ENCODE results near the gene B3GNT4. TPM values are rescaled to one million over a fixed set of nuclear protein-coding genes. Genes with fewer than 3 reads are reported as not detected.

Gene B3GNT4
- total and polyA plus RNA-seq, 2 donors (not counting 1 experiment from before 2014, with no cell fraction given): not detected

DNA sequence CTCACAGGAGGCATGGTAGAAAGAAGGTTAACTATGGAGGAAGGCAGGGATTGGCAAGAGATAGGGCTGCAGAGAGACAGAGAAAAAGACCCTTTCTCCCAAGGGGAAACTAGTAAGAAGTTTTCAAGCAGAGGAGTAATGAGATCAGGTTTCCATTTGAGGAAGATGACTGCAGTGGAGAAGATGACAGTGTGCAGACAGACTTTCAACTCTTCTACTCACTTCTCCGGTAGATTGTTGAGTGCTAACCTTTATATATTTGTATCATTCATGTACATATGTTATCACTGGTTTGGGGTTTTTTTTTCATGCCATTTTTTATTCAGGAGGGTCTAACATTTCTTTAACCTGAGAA, 5.9 kb upstream of the B3GNT4 start:
- no peak for DNase-seq
- H3K4me3 ChIP-seq (ENCODE audit: control extremely low read depth in 1 of 5, extremely low read depth in 1 of 5, insufficient read depth in 1 of 5, low read depth in 2 of 5, low read length in 4 of 5): no peak overlapping the region
- no peaks in the 10 kb centered on the region for H4K20me1 ChIP-seq (ENCODE audit: control insufficient read depth, insufficient read depth, low read length, poor library complexity, severe bottlenecking)
- no peak overlapping the region for H3K9ac ChIP-seq (ENCODE audit: low read length)
- H3K4me1 ChIP-seq (ENCODE audit: control insufficient read depth in 2 of 2, insufficient read depth in 2 of 2, low read length in 2 of 2): peaks cover 1 to 3% of the 10 kb centered on the region in 2 donors
- Mint-ChIP-seq H3K27me3 (peaks cover 34% of the 10 kb centered on the region), H3K4me3 (no peak overlapping the region), H3K9me3 (ENCODE audit: insufficient read depth) (no peaks in the 10 kb centered on the region), H3K27ac (no peak overlapping the region), H3K4me1 (peaks cover 1% of the 10 kb centered on the region)
- peaks cover 0 to 29% (median 17%) of the 10 kb centered on the region in 4 experiments for H3K27me3 ChIP-seq (replicated peaks in 1 of 4; ENCODE audit: control extremely low read depth in 1 of 4, control insufficient read depth in 3 of 4, insufficient read depth in 4 of 4, low read length in 3 of 4)
- intact Hi-C loops (cut with micrococcal nuclease): no loop called here
- no peaks in the 10 kb centered on the region for H3K36me3 ChIP-seq (replicated peaks in 1 of 2; ENCODE audit: control extremely low read depth in 1 of 2, control insufficient read depth in 1 of 2, extremely low read depth in 1 of 2, insufficient read depth in 2 of 2, low read length in 1 of 2)
- H3K4me2 ChIP-seq (replicated peaks; ENCODE audit: low read depth, low read length, poor library complexity, severe bottlenecking): no peak overlapping the region
- no peak overlapping the region for H2AFZ ChIP-seq (ENCODE audit: insufficient read depth, low read depth, low read length, poor library complexity, severe bottlenecking)
- peaks cover 0 to 16% (median 0%) of the 10 kb centered on the region in 3 donors for H3K9me3 ChIP-seq (ENCODE audit: control extremely low read depth in 1 of 3, control insufficient read depth in 2 of 3, insufficient read depth in 1 of 3, low read length in 2 of 3)
- ChIA-PET CTCF (no interaction called here), POLR2A (no interaction called here)
- ATAC-seq (ENCODE audit: low read depth): no peak
- H3K79me2 ChIP-seq (ENCODE audit: control insufficient read depth, insufficient read depth, low read length): no peaks in the 10 kb centered on the region
- WGBS (ENCODE audit: insufficient coverage): no CpG with 5 or more reads among the region's 1 CpG
- no peak overlapping the region for H3K27ac ChIP-seq (ENCODE audit: low read length in 2 of 2)
- TF ChIP-seq, protein P1, sequence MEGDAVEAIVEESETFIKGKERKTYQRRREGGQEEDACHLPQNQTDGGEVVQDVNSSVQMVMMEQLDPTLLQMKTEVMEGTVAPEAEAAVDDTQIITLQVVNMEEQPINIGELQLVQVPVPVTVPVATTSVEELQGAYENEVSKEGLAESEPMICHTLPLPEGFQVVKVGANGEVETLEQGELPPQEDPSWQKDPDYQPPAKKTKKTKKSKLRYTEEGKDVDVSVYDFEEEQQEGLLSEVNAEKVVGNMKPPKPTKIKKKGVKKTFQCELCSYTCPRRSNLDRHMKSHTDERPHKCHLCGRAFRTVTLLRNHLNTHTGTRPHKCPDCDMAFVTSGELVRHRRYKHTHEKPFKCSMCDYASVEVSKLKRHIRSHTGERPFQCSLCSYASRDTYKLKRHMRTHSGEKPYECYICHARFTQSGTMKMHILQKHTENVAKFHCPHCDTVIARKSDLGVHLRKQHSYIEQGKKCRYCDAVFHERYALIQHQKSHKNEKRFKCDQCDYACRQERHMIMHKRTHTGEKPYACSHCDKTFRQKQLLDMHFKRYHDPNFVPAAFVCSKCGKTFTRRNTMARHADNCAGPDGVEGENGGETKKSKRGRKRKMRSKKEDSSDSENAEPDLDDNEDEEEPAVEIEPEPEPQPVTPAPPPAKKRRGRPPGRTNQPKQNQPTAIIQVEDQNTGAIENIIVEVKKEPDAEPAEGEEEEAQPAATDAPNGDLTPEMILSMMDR (IDR thresholded peaks at IDR 0.05): no peak
- TF ChIP-seq EZH2 (IDR thresholded peaks at IDR 0.05; ENCODE audit: borderline replicate concordance, insufficient read depth, low read depth, low read length, poor library complexity, severe bottlenecking): no peak

DNA sequence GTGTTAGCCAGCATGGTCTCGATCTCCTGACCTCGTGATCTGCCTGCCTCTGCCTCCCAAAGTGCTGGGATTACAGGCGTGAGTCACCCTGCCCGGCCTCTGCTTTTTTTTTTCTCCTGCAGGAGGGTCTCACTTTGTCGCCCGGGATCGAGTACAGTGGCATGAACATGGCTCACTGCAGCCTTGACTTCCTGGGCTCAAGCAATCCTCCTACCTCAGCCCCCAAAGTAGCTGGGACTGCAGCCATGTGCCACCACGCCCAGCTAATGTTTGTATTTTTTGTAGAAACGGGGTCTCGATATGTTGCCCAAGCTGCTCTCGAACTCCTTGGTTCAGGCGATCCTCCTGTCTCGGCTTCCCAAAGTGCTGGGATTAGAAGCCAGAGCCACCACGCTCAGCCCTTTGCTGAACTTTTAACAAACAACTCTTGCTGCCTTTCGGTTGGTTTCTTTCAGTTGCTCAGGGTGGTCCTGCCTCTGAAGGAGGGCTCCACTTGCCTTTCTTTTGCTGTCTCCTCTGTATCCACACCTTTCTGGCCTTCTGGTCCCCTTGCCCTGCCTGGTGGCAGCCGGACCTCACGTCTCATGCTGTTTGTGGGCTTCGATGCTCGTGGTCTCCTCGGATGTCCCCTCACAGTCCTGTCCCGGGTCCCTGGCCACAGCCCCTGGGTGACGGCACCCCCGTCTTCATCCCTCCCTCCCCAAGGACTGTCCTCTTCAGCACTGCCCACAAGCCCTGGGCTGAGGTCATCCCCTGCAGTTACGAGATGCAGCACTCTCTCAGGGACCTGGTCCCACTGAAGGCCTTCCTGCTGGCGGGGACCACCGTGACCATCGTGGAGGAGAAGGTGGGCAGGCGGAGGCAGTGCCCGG, 3.8 kb upstream of the B3GNT4 start:
- Histone ChIP-seq H3K9ac (ENCODE audit: low read length) (no peak overlapping the region), H2AFZ (ENCODE audit: insufficient read depth, low read depth, low read length, poor library complexity, severe bottlenecking) (no peak overlapping the region), H3K4me3 (ENCODE audit: control extremely low read depth in 1 of 5, extremely low read depth in 1 of 5, insufficient read depth in 1 of 5, low read depth in 2 of 5, low read length in 4 of 5) (no peak overlapping the region), H3K79me2 (ENCODE audit: control insufficient read depth, insufficient read depth, low read length) (no peaks in the 10 kb centered on the region), H3K27ac (ENCODE audit: low read length in 2 of 2) (no peak overlapping the region), H4K20me1 (ENCODE audit: control insufficient read depth, insufficient read depth, low read length, poor library complexity, severe bottlenecking) (no peaks in the 10 kb centered on the region), H3K36me3 (replicated peaks in 1 of 2; ENCODE audit: control extremely low read depth in 1 of 2, control insufficient read depth in 1 of 2, extremely low read depth in 1 of 2, insufficient read depth in 2 of 2, low read length in 1 of 2) (no peaks in the 10 kb centered on the region), H3K4me1 (ENCODE audit: control insufficient read depth in 2 of 2, insufficient read depth in 2 of 2, low read length in 2 of 2) (peaks cover 13 to 14% of the 10 kb centered on the region in 2 donors), H3K27me3 (replicated peaks in 1 of 4; ENCODE audit: control extremely low read depth in 1 of 4, control insufficient read depth in 3 of 4, insufficient read depth in 4 of 4, low read length in 3 of 4) (peaks cover 0 to 41% (median 22%) of the 10 kb centered on the region in 4 experiments), H3K9me3 (ENCODE audit: control extremely low read depth in 1 of 3, control insufficient read depth in 2 of 3, insufficient read depth in 1 of 3, low read length in 2 of 3) (peaks cover 0 to 19% (median 0%) of the 10 kb centered on the region in 3 donors), H3K4me2 (replicated peaks; ENCODE audit: low read depth, low read length, poor library complexity, severe bottlenecking) (no peak overlapping the region)
- CTCF ChIA-PET: interaction anchor here (0.7 kb wide), 1 partner anchor 39 kb away, joined by 6 read pairs; no protein-coding TSS in a partner anchor
- Mint-ChIP-seq H3K4me3 (no peak overlapping the region), H3K27me3 (peaks cover 35% of the 10 kb centered on the region), H3K27ac (no peak overlapping the region), H3K4me1 (peaks cover 8% of the 10 kb centered on the region), H3K9me3 (ENCODE audit: insufficient read depth) (no peaks in the 10 kb centered on the region)
- POLR2A ChIA-PET: no interaction called here
- intact Hi-C loops (cut with micrococcal nuclease): no loop called here
- no peak for DNase-seq
- 97% methylated on average over 25 of the region's 29 CpGs for WGBS (ENCODE audit: insufficient coverage)
- ATAC-seq (ENCODE audit: low read depth): no peak
- no peak for TF ChIP-seq EZH2 (IDR thresholded peaks at IDR 0.05; ENCODE audit: borderline replicate concordance, insufficient read depth, low read depth, low read length, poor library complexity, severe bottlenecking)
- TF ChIP-seq, protein P1 (IDR thresholded peaks at IDR 0.05): no peak
